HEK293 (cell line): ENCODE data around the gene AVL9.

Experiments
- CTCF ChIA-PET: fragments of 350-600 bp; formaldehyde crosslinking; extraction: SDS; loops from one replicate; lab custom pipeline; 2021; ENCODE audit warnings: antibody characterized with exemption; lab: Yijun Ruan, JAX
- POLR2A ChIA-PET: fragments of 300-600 bp; formaldehyde crosslinking; extraction: SDS; loops from one replicate; lab custom pipeline; 2020; ENCODE audit warnings: antibody characterized with exemption, inconsistent platforms; lab: Yijun Ruan, JAX
- H3K27ac ChIP-seq: fragments of 200-500 bp; sonication (Bioruptor generic); 2 replicates; pipeline ENCODE4 v1.5.1; 2014; ENCODE audit warnings: low read depth, low read length, control low read depth, inconsistent platforms; ENCODE audit errors: extremely low read depth
- H3K36me3 ChIP-seq, 2 experiments: fragments of 200-500 bp in 1 of 2; sonication (Bioruptor generic) in 1 of 2; 1 replicate in 1 of 2; 2 replicates in 1 of 2; pipeline ENCODE4 v1.5.1; 2014 to 2017; ENCODE audit warnings: inconsistent platforms in 2 of 2, low read length in 2 of 2; ENCODE audit not compliant: control insufficient read depth in 2 of 2, insufficient read depth in 1 of 2
- H3K4me1 ChIP-seq: fragments of 200-500 bp; sonication (Bioruptor generic); 2 replicates; pipeline ENCODE4 v1.5.1; 2014; ENCODE audit warnings: mild to moderate bottlenecking, low read length, inconsistent platforms; ENCODE audit not compliant: control insufficient read depth, insufficient read depth
- H3K4me3 ChIP-seq: 2 replicates; pipeline ENCODE4 v1.5.1; 2011; ENCODE audit warnings: low read depth, mild to moderate bottlenecking, control low read depth, low read length, moderate library complexity
- H3K9me3 ChIP-seq: fragments of 200-500 bp; sonication (Bioruptor generic); 2 replicates; pipeline ENCODE4 v1.5.1; 2014; ENCODE audit warnings: low read depth, low read length, inconsistent platforms; ENCODE audit not compliant: control insufficient read depth, insufficient read depth
- BCL11A ChIP-seq: fragments of 450-650 bp; formaldehyde crosslinking; IDR thresholded peaks from 2 replicates; pipeline ENCODE4 v1.5.1; 2016; ENCODE audit warnings: low read depth, missing biosample characterization, missing genetic modification characterization
- KLF1 ChIP-seq: fragments of 450-650 bp; formaldehyde crosslinking; IDR thresholded peaks from 2 replicates; pipeline ENCODE4 v1.5.1; 2016; ENCODE audit warnings: missing biosample characterization, missing genetic modification characterization
- ZFP37 ChIP-seq: fragments of 450-650 bp; formaldehyde crosslinking; IDR thresholded peaks from 2 replicates; pipeline ENCODE4 v1.5.1; 2016; ENCODE audit warnings: missing biosample characterization, missing genetic modification characterization
- ZNF114 ChIP-seq: fragments of 450-650 bp; formaldehyde crosslinking; IDR thresholded peaks from 2 replicates; pipeline ENCODE4 v1.5.0; 2017; ENCODE audit warnings: missing biosample characterization, missing genetic modification characterization
- ZNF138 ChIP-seq: fragments of 450-650 bp; formaldehyde crosslinking; IDR thresholded peaks from 2 replicates; pipeline ENCODE4 v1.5.1; 2016; ENCODE audit warnings: missing biosample characterization, missing genetic modification characterization, borderline replicate concordance
- ZNF155 ChIP-seq: fragments of 450-650 bp; formaldehyde crosslinking; IDR thresholded peaks from 2 replicates; pipeline ENCODE4 v1.5.1; 2016; ENCODE audit warnings: missing biosample characterization, missing genetic modification characterization
- ZNF174 ChIP-seq: fragments of 450-650 bp; formaldehyde crosslinking; IDR thresholded peaks from 2 replicates; pipeline ENCODE4 v1.5.0; 2017; ENCODE audit warnings: missing biosample characterization, mild to moderate bottlenecking, missing genetic modification characterization
- ZNF211 ChIP-seq: fragments of 450-650 bp; formaldehyde crosslinking; IDR thresholded peaks from 2 replicates; pipeline ENCODE4 v1.5.1; 2016; ENCODE audit warnings: low read depth, missing biosample characterization, missing genetic modification characterization
- ZNF24 ChIP-seq: fragments of 450-650 bp; formaldehyde crosslinking; IDR thresholded peaks from 2 replicates; pipeline ENCODE4 v1.5.1; 2016; ENCODE audit warnings: missing biosample characterization, missing genetic modification characterization
- ZNF48 ChIP-seq: fragments of 450-650 bp; formaldehyde crosslinking; IDR thresholded peaks from 2 replicates; pipeline ENCODE4 v1.5.1; 2016; ENCODE audit warnings: missing biosample characterization, missing genetic modification characterization
- ZNF585B ChIP-seq: fragments of 450-650 bp; formaldehyde crosslinking; IDR thresholded peaks from 2 replicates; pipeline ENCODE4 v1.5.1; 2016; ENCODE audit warnings: missing biosample characterization, missing genetic modification characterization
- ZNF596 ChIP-seq: fragments of 450-650 bp; IDR thresholded peaks from 2 replicates; pipeline ENCODE4 v1.5.0; 2018; ENCODE audit warnings: missing biosample characterization, mild to moderate bottlenecking, missing genetic modification characterization, moderate library complexity
- ZNF639 ChIP-seq: fragments of 450-650 bp; formaldehyde crosslinking; IDR thresholded peaks from 2 replicates; pipeline ENCODE4 v1.5.1; 2016; ENCODE audit warnings: missing biosample characterization, missing genetic modification characterization
- ZNF707 ChIP-seq: fragments of 450-650 bp; formaldehyde crosslinking; IDR thresholded peaks from 2 replicates; pipeline ENCODE4 v1.5.1; 2016; ENCODE audit warnings: missing biosample characterization, missing genetic modification characterization
- ZNF776 ChIP-seq: fragments of 450-650 bp; formaldehyde crosslinking; IDR thresholded peaks from 2 replicates; pipeline ENCODE4 v1.5.0; 2017; ENCODE audit warnings: missing biosample characterization, missing genetic modification characterization, borderline replicate concordance
- ZNF791 ChIP-seq: fragments of 450-650 bp; formaldehyde crosslinking; IDR thresholded peaks from 2 replicates; pipeline ENCODE4 v1.5.1; 2016; ENCODE audit warnings: missing biosample characterization, missing genetic modification characterization
- TF ChIP-seq, protein P1 (sequence below): fragments of 450-650 bp; formaldehyde crosslinking; IDR thresholded peaks from 2 replicates; pipeline ENCODE4 v1.5.1; 2016; ENCODE audit warnings: missing biosample characterization, missing genetic modification characterization, borderline replicate concordance
- TF ChIP-seq, protein P2 (sequence below): fragments of 450-650 bp; formaldehyde crosslinking; IDR thresholded peaks from 2 replicates; pipeline ENCODE4 v1.5.1; 2017; ENCODE audit warnings: missing biosample characterization, missing genetic modification characterization
- TF ChIP-seq, protein P3 (sequence below): fragments of 450-650 bp; formaldehyde crosslinking; IDR thresholded peaks from 2 replicates; pipeline ENCODE4 v1.5.1; 2016; ENCODE audit warnings: missing biosample characterization, missing genetic modification characterization, low read depth

The AVL9 gene

GRCh38 chr7:32519763-32520162 lies 24.5 kb downstream of the AVL9 start:
- Histone ChIP-seq H3K4me3 (no peak overlapping the region), H3K9me3 (no peaks in the 10 kb centered on the region), H3K36me3 (no peaks in the 10 kb centered on the region)
- CTCF ChIA-PET, result no interaction called here
- TF ChIP-seq ZNF24 (no peak), ZNF791 (tag by site-specific recombination) (no peak), ZNF155 (tag by site-specific recombination) (no peak), ZFP37 (no peak), ZNF585B (no peak), ZNF211 (no peak), ZNF138 (tag by site-specific recombination) (no peak), ZNF596 (tag by site-specific recombination) (no peak), ZNF639 (tag by site-specific recombination) (no peak), ZNF776 (no peak)
- TF ChIP-seq, protein P1, sequence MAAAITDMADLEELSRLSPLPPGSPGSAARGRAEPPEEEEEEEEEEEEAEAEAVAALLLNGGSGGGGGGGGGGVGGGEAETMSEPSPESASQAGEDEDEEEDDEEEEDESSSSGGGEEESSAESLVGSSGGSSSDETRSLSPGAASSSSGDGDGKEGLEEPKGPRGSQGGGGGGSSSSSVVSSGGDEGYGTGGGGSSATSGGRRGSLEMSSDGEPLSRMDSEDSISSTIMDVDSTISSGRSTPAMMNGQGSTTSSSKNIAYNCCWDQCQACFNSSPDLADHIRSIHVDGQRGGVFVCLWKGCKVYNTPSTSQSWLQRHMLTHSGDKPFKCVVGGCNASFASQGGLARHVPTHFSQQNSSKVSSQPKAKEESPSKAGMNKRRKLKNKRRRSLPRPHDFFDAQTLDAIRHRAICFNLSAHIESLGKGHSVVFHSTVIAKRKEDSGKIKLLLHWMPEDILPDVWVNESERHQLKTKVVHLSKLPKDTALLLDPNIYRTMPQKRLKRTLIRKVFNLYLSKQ, result no peak
- TF ChIP-seq, all 188 proteins: peak for 0
- H3K27ac ChIP-seq, result no peak overlapping the region
- POLR2A ChIA-PET, result no interaction called here
- no peaks in the 10 kb centered on the region for H3K4me1 ChIP-seq

- no peaks in the 10 kb centered on the region for H3K9me3 ChIP-seq
- H3K27ac ChIP-seq, result no peak overlapping the region
- H3K4me3 ChIP-seq, result no peak overlapping the region
- H3K4me1 ChIP-seq, result no peaks in the 10 kb centered on the region
- TF ChIP-seq ZNF707 (tag by site-specific recombination) (no peak), KLF1 (no peak), BCL11A (tag by site-specific recombination) (no peak), ZNF48 (no peak), ZNF174 (tag by site-specific recombination) (no peak), ZNF114 (no peak)
- TF ChIP-seq, protein P2, sequence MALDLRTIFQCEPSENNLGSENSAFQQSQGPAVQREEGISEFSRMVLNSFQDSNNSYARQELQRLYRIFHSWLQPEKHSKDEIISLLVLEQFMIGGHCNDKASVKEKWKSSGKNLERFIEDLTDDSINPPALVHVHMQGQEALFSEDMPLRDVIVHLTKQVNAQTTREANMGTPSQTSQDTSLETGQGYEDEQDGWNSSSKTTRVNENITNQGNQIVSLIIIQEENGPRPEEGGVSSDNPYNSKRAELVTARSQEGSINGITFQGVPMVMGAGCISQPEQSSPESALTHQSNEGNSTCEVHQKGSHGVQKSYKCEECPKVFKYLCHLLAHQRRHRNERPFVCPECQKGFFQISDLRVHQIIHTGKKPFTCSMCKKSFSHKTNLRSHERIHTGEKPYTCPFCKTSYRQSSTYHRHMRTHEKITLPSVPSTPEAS, result no peak
- TF ChIP-seq, protein P3, sequence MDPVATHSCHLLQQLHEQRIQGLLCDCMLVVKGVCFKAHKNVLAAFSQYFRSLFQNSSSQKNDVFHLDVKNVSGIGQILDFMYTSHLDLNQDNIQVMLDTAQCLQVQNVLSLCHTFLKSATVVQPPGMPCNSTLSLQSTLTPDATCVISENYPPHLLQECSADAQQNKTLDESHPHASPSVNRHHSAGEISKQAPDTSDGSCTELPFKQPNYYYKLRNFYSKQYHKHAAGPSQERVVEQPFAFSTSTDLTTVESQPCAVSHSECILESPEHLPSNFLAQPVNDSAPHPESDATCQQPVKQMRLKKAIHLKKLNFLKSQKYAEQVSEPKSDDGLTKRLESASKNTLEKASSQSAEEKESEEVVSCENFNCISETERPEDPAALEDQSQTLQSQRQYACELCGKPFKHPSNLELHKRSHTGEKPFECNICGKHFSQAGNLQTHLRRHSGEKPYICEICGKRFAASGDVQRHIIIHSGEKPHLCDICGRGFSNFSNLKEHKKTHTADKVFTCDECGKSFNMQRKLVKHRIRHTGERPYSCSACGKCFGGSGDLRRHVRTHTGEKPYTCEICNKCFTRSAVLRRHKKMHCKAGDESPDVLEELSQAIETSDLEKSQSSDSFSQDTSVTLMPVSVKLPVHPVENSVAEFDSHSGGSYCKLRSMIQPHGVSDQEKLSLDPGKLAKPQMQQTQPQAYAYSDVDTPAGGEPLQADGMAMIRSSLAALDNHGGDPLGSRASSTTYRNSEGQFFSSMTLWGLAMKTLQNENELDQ (tag by site-specific recombination), result no peak
- H3K36me3 ChIP-seq, result no peaks in the 10 kb centered on the region
- CTCF ChIA-PET, result no interaction called here
- POLR2A ChIA-PET, result no interaction called here
Observed at GRCh38 chr7:32522746-32523530, 27.6 kb downstream of the AVL9 start.
